ENCODE data around the gene IL25.

DNA sequence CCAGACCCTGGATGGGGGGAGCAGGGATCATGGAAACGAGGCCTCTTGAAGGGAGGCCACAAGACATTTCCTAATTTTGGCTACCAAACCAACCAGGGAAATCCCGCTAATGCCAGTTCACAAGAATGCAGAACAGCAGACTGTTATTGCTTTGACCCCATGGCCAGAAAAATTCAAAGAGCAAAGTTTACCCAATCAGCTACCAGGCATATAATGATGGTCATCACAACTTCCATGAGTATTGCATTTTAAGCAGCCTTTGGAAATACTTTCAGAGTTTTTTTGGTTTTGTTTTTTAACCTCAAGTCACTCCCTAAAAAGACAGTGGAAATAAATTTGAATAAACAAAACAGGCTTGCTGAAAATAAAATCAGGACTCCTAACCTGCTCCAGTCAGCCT is at the start of gene IL25:
- TF ChIP-seq, protein P1, sequence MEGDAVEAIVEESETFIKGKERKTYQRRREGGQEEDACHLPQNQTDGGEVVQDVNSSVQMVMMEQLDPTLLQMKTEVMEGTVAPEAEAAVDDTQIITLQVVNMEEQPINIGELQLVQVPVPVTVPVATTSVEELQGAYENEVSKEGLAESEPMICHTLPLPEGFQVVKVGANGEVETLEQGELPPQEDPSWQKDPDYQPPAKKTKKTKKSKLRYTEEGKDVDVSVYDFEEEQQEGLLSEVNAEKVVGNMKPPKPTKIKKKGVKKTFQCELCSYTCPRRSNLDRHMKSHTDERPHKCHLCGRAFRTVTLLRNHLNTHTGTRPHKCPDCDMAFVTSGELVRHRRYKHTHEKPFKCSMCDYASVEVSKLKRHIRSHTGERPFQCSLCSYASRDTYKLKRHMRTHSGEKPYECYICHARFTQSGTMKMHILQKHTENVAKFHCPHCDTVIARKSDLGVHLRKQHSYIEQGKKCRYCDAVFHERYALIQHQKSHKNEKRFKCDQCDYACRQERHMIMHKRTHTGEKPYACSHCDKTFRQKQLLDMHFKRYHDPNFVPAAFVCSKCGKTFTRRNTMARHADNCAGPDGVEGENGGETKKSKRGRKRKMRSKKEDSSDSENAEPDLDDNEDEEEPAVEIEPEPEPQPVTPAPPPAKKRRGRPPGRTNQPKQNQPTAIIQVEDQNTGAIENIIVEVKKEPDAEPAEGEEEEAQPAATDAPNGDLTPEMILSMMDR (IDR thresholded peaks at IDR 0.05; ENCODE audit: poor library complexity) = no peak
- TF ChIP-seq EZH2phosphoT487 (IDR thresholded peaks at IDR 0.05; ENCODE audit: low read depth, severe bottlenecking, unreplicated experiment) (no peak), EZH2 (IDR thresholded peaks at IDR 0.05; ENCODE audit: borderline replicate concordance) (no peak)

All from hepatocyte (in vitro differentiated cells).